HL-60/S4 treated with phorbol 12-myristate 13-acetate at 8.2 ng/mL for 4 days and 3 days (cell line): Measurements from ENCODE around the gene TRIM23.

ENCODE experiments used
- in situ Hi-C: fragments of 300-500 bp; cut with MboI; formaldehyde crosslinking; loops from 2 replicates; pipeline ENCODE4 v1.15.0; 2022; ENCODE audit warnings: low sequenced_read_pairs

Gene TRIM23

GRCh38 chr5:65566505-65566904 lies 57.6 kb downstream of the TRIM23 start:
- in situ Hi-C loops = no loop called here

- in situ Hi-C loops = no loop called here
These were observed 60.4 kb downstream of the TRIM23 start for GRCh38 chr5:65563777-65564176.

- in situ Hi-C loops = no loop called here
These were observed 61.1 kb downstream of the TRIM23 start, which contains the start of the genes CENPK and PPWD1 for GRCh38 chr5:65562731-65563701. TSS of gene CENPK (minus strand) at chr5:65563168. CDS start at chr5:65554907, 8,261 bp downstream. TSS of gene PPWD1 (plus strand) at chr5:65563296. CDS start at chr5:65563311, 15 bp downstream.

- in situ Hi-C loops = no loop called here
These were observed 67.4 kb downstream of the TRIM23 start for GRCh38 chr5:65556718-65557117.

- in situ Hi-C loops = no loop called here
These were observed 68.0 kb downstream of the TRIM23 start for GRCh38 chr5:65556181-65556580.

GRCh38 chr5:65555287-65555686 lies 68.8 kb downstream of the TRIM23 start:
- in situ Hi-C loops = no loop called here

- in situ Hi-C loops = no loop called here
These were observed 70.2 kb downstream of the TRIM23 start for GRCh38 chr5:65553941-65554340.

- in situ Hi-C loops = no loop called here
These were observed 75.9 kb downstream of the TRIM23 start for GRCh38 chr5:65548281-65548680.

- in situ Hi-C loops = no loop called here
These were observed 78.0 kb downstream of the TRIM23 start for GRCh38 chr5:65546141-65546540.

- in situ Hi-C loops = no loop called here
These were observed 79.7 kb downstream of the TRIM23 start for GRCh38 chr5:65544473-65544872.

GRCh38 chr5:65539827-65540226 lies 84.3 kb downstream of the TRIM23 start:
- in situ Hi-C loops = no loop called here
